ENCODE measurements around the gene ANKS1B.
"Not testable (repeated sequence)": the region's sequence is repeated elsewhere in the genome, so short reads cannot be mapped to it uniquely, and the experiment has no call there.

Gene ANKS1B

DNA sequence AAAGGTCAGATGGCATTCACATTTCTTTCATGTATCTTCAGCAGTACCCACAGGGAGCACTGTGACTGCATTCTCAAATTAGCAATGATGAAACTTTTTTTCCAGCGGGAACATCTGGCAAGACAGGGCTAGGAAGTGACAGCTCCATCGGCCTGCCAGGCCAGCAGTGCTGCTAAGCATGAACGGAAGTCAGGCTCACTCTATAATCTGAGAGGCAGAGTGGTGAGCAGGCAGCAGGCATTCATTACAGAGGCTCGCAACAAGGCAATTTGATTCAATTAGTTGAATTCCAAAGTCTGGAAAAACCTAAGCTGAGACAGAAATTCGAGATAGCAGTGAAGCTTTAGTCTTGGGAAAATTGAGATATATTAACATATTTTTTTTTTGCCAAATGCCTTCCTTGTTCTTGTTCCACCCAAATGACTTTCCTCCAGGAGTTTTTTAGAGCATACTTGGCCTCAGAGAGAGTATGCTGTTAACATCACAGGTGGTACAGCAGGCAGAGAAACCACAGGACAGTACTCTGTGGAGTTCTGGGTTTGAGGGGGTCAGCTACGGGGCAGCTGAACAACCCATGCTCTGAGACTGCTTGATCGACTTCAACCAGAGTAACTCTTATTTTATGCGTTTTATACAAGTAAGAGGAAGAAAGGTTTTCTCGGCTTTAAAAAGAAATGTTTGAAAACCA, 924.8 kb downstream of the ANKS1B start:
- Histone ChIP-seq H3K27ac (peak overlapping the region in 1 of 21 experiments; percentile 26), H3K4me3 (no peak overlapping the region)

DNA sequence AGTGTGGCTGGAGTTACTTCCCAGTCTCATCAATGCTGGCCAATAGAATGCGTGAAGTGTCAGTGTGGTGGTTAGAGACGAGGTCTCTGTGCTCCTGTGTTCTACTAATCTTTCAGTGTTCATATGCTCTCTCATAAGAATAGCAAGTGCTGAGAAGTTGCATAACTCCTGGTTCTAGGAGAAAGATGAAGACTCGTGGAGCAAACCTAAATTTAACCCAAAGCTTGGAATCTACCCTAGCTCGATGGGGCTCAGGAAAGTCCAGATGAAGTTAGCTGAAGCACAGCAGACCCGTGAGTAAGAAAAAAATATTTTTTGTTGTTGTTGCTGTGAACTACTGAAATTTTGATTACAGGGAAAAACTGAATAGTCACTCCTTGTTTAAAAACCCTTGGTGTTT, 927.1 kb downstream of the ANKS1B start:
- Histone ChIP-seq H3K27ac (no peak overlapping the region), H3K4me3 (no peak overlapping the region)

DNA sequence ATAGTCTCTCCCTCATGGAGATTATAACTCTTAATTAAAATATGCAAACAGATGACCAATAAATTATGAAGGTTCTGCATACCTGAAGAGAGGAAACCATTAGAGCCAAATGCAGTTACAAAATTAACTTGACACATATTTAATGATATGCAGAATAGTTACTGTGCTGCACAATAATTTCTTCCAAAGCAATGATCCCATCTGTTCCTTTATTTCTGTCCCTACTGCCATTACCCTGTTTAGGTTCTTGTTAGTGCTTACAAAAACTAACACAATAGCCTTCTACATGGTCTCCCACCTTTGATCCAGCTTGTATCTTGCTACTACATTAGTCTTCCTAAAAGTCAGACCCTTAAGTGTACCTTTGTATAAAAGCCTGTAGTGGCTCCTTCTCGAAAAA, 928.5 kb downstream of the ANKS1B start:
- Histone ChIP-seq H3K27ac (no peak overlapping the region), H3K4me3 (no peak overlapping the region)

DNA sequence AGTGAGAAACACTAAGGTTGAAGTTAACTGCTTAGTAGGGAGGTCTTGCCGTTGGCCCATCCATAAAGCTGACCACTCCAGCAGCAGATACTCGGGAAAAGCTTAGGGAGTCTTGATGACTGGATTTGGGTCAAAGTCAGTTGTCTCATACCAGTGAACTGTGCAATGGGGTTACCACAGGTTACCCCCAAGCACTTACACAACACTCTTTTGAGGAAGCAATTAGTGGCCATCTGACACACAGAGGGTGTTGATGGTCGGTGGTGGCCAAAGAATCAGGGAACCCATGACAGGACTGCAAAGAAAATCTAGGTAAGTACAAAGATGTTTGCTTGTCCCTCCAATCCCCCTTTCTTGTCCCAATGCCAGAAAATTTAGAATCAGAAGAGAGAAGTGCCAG, 929.4 kb downstream of the ANKS1B start:
- Histone ChIP-seq H3K27ac (no peak overlapping the region), H3K4me3 (no peak overlapping the region)

DNA sequence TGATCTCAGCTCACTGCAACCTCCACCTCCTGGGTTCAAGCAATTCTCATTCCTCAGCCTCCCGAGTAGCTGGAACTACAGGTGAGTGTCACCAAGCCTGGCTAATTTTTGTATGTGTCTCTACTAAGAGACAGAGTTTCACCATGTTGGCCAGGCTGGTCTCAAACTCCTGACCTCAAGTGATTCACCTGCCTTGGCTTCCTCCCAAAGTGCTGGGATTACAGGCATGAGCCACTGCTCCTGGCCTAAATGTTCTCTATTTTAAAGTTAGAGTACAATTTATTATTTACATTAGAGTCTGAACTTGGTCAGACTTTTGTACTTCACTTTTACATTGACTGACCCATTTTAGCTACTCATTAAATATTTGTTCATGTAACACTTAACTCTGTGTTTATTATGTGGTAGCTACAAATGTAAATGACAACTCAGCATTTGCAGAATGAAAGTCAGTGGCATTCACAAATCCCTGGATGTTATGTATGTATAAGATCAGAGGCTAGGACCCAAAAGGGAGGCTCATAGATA, 930.1 kb downstream of the ANKS1B start:
- Histone ChIP-seq H3K27ac (no peak overlapping the region), H3K4me3 (no peak overlapping the region)

DNA sequence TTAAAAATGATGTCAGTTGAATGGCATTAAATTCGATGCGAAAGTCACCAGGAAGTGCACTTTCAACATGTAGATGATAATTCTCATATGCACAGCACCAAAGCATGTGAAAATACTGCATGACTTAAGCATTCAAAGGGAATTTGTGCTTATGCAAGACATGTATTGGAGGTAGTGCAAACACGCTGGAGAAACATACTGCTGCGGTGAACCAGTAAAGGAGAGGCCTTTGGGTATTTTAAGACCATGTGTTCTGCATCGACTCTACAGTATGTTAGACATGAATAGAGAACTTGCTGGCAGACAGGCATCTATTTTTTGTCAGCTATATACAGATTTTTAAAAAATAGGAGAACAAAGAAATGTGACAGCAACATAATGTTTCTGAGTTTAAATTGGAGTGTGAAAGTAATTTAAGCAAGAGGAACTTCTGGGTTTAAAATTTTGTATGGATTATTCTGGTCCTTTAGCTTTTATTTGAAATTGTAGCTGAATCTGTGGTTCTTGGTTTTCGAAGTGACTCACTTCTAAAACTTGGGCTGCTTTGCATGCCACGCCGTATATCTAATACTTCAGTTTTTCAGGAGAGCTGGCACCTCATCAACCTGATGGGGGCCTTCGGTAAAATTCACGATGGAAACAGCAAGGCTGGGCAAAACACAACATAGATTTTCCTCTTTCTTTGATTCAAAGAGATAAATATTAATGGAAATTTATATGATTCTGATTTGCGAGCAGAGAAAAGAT, 930.9 kb downstream of the ANKS1B start:
- no peak overlapping the region for H3K27ac ChIP-seq
- H3K4me3 ChIP-seq, result no peak overlapping the region

DNA sequence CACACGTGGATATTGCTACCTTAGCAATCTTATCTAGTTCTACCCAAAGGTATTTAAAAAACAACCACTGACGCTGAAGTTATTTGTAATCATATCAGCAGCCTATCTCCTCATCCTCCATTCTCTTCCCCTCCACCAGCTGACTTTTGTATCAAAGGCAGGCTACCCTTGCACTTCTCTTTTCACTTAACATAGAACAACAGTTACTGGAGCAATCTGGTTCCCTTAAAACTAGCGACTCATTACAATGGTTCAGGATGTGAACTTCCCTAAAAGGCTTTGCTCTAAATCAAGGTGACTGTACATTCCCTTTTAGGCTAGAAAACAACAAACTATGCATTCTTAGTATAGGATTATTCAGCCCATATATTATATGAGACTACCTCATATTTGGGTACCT, 935.0 kb downstream of the ANKS1B start:
- no peak overlapping the region for H3K4me3 ChIP-seq
- H3K27ac ChIP-seq, result no peak overlapping the region

DNA sequence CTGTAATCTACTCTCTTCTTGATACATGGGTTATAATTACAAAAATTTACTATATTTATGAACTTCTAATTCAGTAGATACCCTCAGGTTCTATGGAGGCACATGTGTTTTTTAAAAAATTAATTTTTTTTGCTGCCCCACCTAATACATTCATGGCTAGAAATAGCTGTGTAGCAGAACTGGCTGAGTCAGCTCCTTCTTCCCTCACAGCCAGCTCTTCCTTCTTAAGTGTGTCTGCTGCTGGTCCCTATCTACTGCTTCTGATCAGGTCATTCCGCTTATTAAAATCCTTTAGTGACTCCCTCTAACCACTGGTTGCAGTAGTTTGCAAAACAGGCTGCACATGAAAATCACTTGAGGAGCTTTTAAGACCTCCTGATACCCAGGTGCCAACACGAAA, 939.6 kb downstream of the ANKS1B start:
- H3K4me3 ChIP-seq, result no peak overlapping the region

DNA sequence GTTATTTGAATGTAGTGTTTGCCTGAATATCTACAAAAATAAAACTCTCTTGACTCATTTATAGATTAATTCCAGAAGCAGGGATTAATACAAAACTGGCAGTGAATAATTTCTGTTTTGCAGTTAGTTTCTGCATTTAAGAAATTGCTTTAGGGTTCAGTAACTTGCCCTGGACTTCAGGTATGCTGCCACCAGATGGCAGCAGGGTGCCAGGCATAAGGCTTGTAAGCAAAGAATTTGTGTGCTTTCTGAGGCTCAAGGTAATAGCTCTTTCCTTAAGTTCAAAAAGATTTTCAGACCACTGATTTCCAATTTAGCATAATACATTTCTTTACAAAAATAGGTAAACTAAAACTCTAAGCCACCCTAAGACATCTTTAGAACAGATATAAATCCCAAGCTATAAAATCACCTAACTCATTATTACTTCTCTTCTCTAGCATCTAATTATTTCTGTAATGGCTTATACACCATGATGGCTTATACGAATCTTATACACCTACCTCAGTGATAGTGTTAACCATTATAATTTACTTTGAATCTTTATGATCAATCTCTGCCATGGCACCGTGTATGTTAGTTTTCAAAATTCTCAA, 941.3 kb downstream of the ANKS1B start:
- no peak overlapping the region for H3K27ac ChIP-seq
- H3K4me3 ChIP-seq, result no peak overlapping the region

More for the DNA sequence above, 939.6 kb downstream of the ANKS1B start:
- H3K27ac ChIP-seq, result no peak overlapping the region

DNA sequence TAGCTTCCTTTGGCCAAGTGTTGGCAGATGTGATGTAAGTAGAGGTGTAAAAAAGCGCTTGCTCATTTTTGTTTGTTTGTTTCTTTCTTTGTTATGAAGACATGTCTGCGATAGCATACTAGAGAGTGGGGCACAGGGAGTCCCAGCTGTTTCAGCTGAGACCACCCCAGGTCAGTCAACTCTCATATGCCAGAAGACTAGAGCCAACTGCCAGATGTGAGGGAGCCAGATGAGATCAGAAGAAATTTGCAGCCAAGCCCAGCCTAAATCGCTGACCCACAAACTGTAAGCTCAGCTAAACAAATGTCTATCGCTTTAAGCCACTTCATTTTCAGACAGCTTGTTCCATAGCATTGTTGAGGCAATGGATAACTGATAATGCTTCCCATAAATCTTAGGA, 942.5 kb downstream of the ANKS1B start:
- Histone ChIP-seq H3K27ac (no peak overlapping the region), H3K4me3 (no peak overlapping the region)

DNA sequence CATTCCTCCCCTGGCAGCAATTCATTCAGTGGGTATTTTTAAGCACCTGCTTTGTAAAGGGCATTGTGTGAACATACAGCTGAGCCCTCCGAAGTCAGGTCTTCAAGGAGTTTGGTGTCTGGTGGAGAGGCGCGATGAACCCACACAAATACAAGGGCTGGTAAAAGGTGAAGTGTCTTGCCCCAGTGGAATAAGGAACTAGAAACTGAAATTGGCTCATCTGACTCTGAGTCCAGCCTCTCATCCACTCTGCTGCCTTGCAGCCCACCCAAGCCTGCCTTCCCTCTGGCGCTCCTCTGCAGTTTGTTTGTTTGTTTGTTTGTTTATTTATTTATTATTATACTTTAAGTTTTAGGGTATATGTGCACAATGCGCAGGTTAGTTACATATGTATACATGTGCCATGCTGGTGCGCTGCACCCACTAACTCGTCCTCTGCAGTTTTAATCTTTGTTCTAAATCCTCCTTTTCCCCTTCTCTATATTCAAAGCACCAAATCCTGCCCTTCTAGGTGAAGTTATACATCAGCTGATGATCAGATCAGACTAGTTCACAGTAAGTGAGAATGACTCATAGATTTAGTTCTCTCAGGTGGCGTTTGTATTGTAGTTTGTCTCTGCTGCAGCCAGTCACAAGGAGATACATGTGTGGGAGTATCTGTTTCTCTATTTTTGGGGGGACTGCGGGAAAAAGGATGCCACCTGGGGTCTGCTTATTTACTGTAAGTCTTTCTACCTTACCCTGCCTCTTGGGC, 945.2 kb downstream of the ANKS1B start:
- H3K4me3 ChIP-seq, result no peak overlapping the region
- no peak overlapping the region for H3K27ac ChIP-seq

DNA sequence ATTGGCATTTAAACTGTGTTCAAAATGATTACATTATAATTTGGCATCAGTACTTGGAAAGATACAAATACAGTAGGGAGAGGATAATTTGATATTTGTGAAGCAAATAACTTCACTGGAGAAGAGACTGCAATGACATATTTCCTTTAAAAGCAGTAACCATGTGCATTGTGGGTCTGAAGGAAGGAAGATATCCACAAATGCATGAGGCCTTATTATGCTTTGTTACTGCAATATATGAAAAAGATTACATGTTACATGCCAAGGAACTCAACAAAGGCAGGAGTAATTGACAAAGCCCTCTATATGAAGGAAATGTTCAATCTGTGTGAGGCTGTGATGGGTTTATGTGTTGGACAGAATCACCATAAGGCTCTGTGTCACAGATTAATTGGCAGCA, 948.2 kb downstream of the ANKS1B start:
- no peak overlapping the region for H3K4me3 ChIP-seq
- no peak overlapping the region for H3K27ac ChIP-seq

DNA sequence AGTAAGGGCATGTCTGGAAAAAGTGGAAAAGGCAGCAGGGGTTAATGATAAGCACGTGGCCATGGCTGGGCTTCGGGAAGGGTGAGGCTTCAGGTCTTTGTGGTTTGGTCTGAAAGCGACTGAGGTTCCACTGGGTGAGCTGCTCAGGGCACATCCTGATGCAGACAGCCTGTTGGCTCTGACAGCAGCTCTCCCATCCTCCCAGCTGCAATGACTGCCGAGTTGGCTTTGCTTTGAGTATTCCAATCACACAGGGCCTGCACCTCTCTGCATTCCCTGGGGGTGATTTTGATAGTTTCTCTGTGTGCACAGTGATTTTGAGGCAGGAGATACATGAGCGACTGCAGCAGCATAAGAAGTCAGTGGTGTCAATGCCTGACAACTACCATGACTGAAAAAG, 948.9 kb downstream of the ANKS1B start:
- Histone ChIP-seq H3K27ac (no peak overlapping the region), H3K4me3 (no peak overlapping the region)

DNA sequence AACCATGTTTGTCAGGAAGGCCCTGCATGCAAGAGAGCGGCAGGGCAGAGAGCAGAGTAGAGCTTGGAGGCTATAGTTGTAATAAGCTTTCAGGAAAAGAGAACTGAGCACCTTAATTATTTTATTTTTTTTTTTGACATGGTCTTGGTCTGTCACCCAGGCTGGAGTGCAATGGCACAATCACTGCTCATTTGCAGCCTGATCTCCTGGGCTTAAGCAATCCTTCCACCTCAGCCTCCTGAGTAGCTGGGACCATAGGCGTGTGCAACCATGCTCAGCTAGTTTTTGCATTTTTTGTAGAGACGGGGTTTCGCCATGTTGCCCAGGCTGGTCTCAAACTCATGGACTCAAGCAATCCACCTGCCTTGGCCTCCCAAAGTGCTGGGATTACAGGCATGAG, 950.5 kb downstream of the ANKS1B start:
- not testable (repeated sequence) for H3K4me3 ChIP-seq, H3K27ac ChIP-seq

DNA sequence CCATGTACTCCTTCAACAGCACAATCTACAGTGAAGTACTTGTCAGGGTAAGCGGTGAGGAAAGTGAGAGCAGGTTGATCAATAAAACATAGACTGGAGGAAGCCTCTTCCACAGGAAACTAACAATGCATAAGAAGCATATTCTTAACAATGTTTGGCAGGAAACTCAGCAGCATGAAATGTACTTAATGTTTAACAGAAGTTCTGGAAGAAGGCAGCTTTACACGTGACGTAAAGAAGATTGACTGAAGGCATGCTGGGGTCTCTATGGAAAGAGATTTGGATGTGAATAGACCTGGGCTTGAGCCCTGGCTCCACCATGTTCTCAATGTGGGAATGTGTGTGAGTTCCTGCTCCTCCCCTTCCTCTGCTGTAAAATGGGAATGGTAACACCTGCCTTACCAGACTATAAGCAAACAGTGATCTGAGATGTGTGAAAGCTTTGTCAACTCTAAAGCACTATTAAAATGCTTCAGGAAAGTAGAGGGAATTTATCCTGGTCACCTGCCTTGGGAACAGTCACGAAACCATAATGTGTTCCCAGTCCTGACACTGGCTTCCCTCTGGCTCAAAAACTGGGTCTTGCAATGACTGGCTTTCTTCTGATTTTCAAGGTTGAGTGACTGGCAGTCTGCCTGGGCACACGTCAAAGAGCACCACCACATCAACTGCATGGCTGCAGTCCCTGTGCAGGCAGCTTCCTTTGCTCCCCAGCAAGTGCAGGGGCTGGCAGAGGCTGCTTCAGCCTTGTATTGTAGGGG, 955.0 kb downstream of the ANKS1B start:
- Histone ChIP-seq H3K4me3 (no peak overlapping the region), H3K27ac (no peak overlapping the region)

DNA sequence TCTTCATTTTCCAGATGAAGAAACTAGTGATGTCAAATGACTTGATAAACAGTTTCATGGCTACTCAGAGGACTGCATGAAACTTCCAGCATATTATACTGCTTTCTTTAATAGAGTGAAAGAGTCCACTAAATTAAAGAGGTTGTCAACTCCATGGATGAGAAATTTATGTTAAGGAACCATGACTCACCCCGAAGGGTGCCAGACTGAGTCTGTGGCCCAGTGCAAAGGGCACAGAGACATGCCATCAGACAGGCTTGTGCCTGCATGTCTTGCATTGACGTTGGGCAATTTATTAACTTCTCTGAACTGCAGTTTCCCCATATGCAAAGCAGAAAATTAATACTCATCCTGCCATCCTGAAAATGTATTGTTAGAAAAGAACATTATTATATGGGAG, 957.3 kb downstream of the ANKS1B start:
- Histone ChIP-seq H3K27ac (no peak overlapping the region), H3K4me3 (no peak overlapping the region)

DNA sequence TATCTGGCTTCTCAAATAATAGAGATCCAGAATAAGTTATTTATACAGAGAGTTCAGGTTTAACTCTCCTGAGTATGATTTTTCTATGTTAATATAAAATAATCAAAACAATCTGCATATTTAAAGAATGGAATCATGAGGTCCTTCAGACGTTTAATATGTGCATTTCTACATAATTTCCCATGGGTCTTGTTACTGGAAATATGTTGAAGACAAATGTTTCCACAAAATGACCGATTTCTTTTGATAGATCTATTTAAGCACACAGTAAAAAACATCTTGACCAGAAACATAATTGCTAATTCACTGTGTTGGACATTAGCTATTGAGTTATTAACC, 957.7 kb downstream of the ANKS1B start:
- Histone ChIP-seq H3K27ac (no peak overlapping the region), H3K4me3 (no peak overlapping the region)

DNA sequence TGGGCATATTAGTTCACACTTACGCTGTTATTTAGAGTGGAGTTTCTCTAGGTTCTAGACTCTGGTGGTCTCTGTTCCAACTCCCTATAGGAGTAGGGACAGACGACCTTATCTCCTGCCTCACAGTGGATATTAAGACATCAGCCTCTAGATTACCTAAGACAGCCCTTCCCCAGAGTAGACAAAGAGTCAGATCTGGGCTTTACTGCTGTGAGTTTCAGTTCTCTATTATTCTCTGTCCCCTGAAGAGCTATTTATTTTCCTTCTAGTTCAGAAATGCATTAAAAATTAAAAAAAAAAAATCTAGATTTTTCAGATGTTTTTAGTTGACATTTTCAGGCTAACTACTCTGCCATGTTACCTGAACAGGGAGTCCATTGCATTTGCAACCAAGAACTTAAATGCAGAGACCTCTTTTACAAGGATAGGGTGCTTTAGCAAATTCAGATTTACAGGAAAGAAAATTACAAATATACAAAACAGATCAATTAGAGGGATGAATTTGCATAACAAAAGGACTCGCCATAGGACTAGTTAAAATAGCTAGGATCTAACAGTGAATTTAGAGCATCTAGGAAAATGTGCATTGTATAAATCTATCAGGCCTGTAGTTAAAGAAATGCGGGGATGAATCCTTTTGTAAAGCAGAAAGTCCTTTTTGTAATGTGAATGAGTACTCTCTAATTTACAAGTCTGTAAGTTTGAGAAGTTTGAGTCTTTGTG, 958.2 kb downstream of the ANKS1B start:
- Histone ChIP-seq H3K4me3 (no peak overlapping the region), H3K27ac (no peak overlapping the region)

DNA sequence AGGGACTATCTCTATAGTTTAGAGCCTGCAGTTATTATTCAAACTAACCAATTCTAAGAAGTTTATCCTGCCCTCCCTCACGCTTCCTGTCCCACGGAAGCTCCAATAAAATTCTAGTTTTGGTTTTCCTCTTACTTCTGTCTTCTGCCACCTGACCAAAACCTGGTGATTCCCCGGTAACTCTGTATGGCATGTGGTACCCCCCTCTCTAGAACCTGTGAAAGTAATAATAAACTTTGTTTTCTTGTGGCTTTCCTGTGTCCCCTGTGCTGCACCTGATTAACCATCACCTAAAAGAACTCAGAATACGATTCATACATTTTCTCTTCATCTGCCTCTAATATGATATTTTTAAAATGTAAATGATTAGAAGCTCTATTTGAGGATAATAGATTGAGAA, 959.9 kb downstream of the ANKS1B start:
- Histone ChIP-seq H3K4me3 (no peak overlapping the region), H3K27ac (no peak overlapping the region)
